Psoas muscle (tissue), 8 donors: Measurements from ENCODE around the gene DIPK1B. TPM values are rescaled to one million over a fixed set of nuclear protein-coding genes. Genes with fewer than 3 reads are reported as not detected.

Experiments
- ATAC-seq, 4 donors: fragments of 200-7000 bp; cut with Tn5 transposase; one replicate each; pipeline ENCODE4 v1.9.1; 2020; ENCODE audit warnings: moderate library complexity in 3 of 4, mild to moderate bottlenecking in 2 of 4
- DNase-seq, 2 donors: peaks; one replicate each; pipeline ENCODE4 v3.0.0-alpha.2; 2020
- H3K27ac ChIP-seq: fragments of 200-600 bp; one replicate; pipeline ENCODE4 v1.8.0; 2022
- H3K27me3 ChIP-seq, 3 donors: fragments of 200-600 bp in 1 of 3; one replicate each; pipeline versions ENCODE4 v1.6.1 to v1.8.0; 2013 to 2022; ENCODE audit warnings: low read length in 2 of 3, mild to moderate bottlenecking in 2 of 3, moderate library complexity in 1 of 3; ENCODE audit not compliant: insufficient read depth in 3 of 3
- H3K36me3 ChIP-seq, 2 donors: fragments of 200-600 bp in 1 of 2; one replicate each; pipeline versions ENCODE4 v1.6.1 to v1.8.0; 2013 to 2022; ENCODE audit warnings: low read depth in 1 of 2, mild to moderate bottlenecking in 1 of 2, moderate library complexity in 1 of 2; ENCODE audit not compliant: insufficient read depth in 1 of 2
- H3K4me1 ChIP-seq: fragments of 200-600 bp; one replicate; pipeline ENCODE4 v1.8.0; 2022
- H3K4me3 ChIP-seq: fragments of 200-600 bp; one replicate; pipeline ENCODE4 v1.8.0; 2022; ENCODE audit warnings: mild to moderate bottlenecking
- H3K9me3 ChIP-seq: fragments of 200-600 bp; one replicate; pipeline ENCODE4 v1.8.0; 2022
- CTCF ChIP-seq: fragments of 200-600 bp; IDR thresholded peaks from one replicate; pipeline ENCODE4 v1.8.0; 2022; ENCODE audit warnings: antibody characterized with exemption
- WGBS, 3 donors: extraction: QIAGEN DNeasy Blood & Tissue Kit; methylation state at CpG; one replicate each; pipeline versions ENCODE4 v1.1.6 to v1.1.7; 2013; 5-methylcytosine and 5-hydroxymethylcytosine counted together
- intact Hi-C, 2 donors: fragments of 100-400 bp; cut with DNase I; formaldehyde crosslinking; loops; one replicate each; pipeline versions ENCODE4 v1.11.0 to v1.14.2; 2022
- polyA plus RNA-seq, 3 donors: library from polyadenylated mRNA; stranded (reverse); fragments of 200-250 nt; gene quantifications; one replicate each; pipeline ENCODE4 v1.2.3, GENCODE V29; 2013
- total RNA-seq, 4 donors: library from RNA; stranded (reverse); fragmentation: NEBNext Ultra II Directional in 2 of 4; extraction: Animal tissue kit (Norgen Biotek cat#: 25700) in 2 of 4; gene quantifications; one replicate each; pipeline versions ENCODE4 v1.2.1 to v1.2.4, GENCODE V29; 2021 to 2023
- donor health status: healthy with polysubstance abuse.
- donor health status: DM: no; HTN: no; CAD: no; lungs with moderate emphysema.
- donor health status: Bipolar disorder and iron deficiency.
- donor health status: healthy.
- donor health status: DM: yes; HTN: yes; CAD: no.
- donor health status: DM: no; HTN: no; CAD: no.
- donor health status: DM: no; HTN: no; CAD: no.
- donor health status: DM: yes; HTN: yes; CAD: no.

DIPK1B gene
- total and polyA plus RNA-seq, 7 donors: 1.4 to 5.3 (median 2.4) TPM

- 84 to 90% (median 86%) methylated on average over 21 to 22 of the region's 22 CpGs for WGBS, 3 donors
- no peak overlapping the region for H3K4me3 ChIP-seq
- H3K36me3 ChIP-seq: no peaks in the 10 kb centered on the region
- H3K27ac ChIP-seq: no peak overlapping the region
- DNase-seq: no peak
- peaks cover 0 to 21% (median 12%) of the 10 kb centered on the region in 3 donors for H3K27me3 ChIP-seq
- TF ChIP-seq CTCF: no peak
- intact Hi-C loops: no loop called here
- no peaks in the 10 kb centered on the region for H3K9me3 ChIP-seq
- no peak for ATAC-seq
- no peaks in the 10 kb centered on the region for H3K4me1 ChIP-seq
Observed at GRCh38 chr9:136747161-136748060, 35.0 kb downstream of the DIPK1B start.

GRCh38 chr9:136748201-136748600, 35.8 kb downstream of the DIPK1B start, which contains the start of gene LCN6:
Gene LCN6, minus strand, starts transcription at chr9:136748525. Its CDS starts 42 bp downstream, at chr9:136748483.
- intact Hi-C loops: no loop called here
- Histone ChIP-seq H3K4me1 (no peaks in the 10 kb centered on the region), H3K4me3 (no peak within 1 kb of the TSS), H3K27ac (no peak within 1 kb of the TSS), H3K36me3 (no peaks in the 10 kb centered on the region), H3K9me3 (no peaks in the 10 kb centered on the region), H3K27me3 (peaks cover 0 to 13% (median 5%) of the 10 kb centered on the region in 3 donors)
- DNase-seq (no peak), ATAC-seq (no peak)
- WGBS, 3 donors: 70 to 74% (median 71%) methylated on average over 8 of the region's 8 CpGs
- TF ChIP-seq CTCF: no peak

GRCh38 chr9:136748666-136749611, 36.6 kb downstream of the DIPK1B start:
- WGBS, 3 donors: 72 to 77% (median 73%) methylated on average over 21 of the region's 21 CpGs
- DNase-seq (no peak), ATAC-seq (no peak)
- no peak for TF ChIP-seq CTCF
- Histone ChIP-seq H3K27me3 (peaks cover 0 to 6% (median 0%) of the 10 kb centered on the region in 3 donors), H3K36me3 (no peaks in the 10 kb centered on the region), H3K9me3 (no peaks in the 10 kb centered on the region), H3K4me3 (no peak overlapping the region), H3K27ac (no peak overlapping the region), H3K4me1 (no peaks in the 10 kb centered on the region)
- intact Hi-C loops: no loop called here

- Histone ChIP-seq H3K36me3 (no peaks in the 10 kb centered on the region), H3K27me3 (no peaks in the 10 kb centered on the region), H3K4me1 (no peaks in the 10 kb centered on the region), H3K27ac (no peak overlapping the region), H3K9me3 (no peaks in the 10 kb centered on the region), H3K4me3 (no peak overlapping the region)
- intact Hi-C loops: no loop called here
- ATAC-seq (no peak), DNase-seq (no peak)
- WGBS, 3 donors: 51 to 66% (median 56%) methylated on average over 2 of the region's 2 CpGs
- TF ChIP-seq CTCF: no peak
Observed at GRCh38 chr9:136750526-136750925, 38.2 kb downstream of the DIPK1B start.
